ENCODE measurements around the gene BRF1.
"Not testable (repeated sequence)": the region's sequence is repeated elsewhere in the genome, so short reads cannot be mapped to it uniquely, and the experiment has no call there.

BRF1 gene

GRCh38 chr14:105314287-105315200 is 13.7 kb upstream of the BRF1 start, which contains the start of gene PACS2:
Gene PACS2, plus strand, starts transcription at chr14:105314748. Its CDS starts 171 bp downstream, at chr14:105314919.
- DNase-seq: peak; percentile 76

- no peak for DNase-seq
Measured at GRCh38 chr14:105313381-105314286, 12.8 kb upstream of the BRF1 start.

GRCh38 chr14:105312973-105313372 is 12.2 kb upstream of the BRF1 start:
- no peak for DNase-seq

GRCh38 chr14:105311838-105312237 is 11.0 kb upstream of the BRF1 start:
- no peak for DNase-seq

- no peak for DNase-seq
Measured at GRCh38 chr14:105309371-105309770, 8.6 kb upstream of the BRF1 start.

- no peak for DNase-seq
Measured at GRCh38 chr14:105307052-105307727, 6.4 kb upstream of the BRF1 start.

- no peak for DNase-seq
Measured at GRCh38 chr14:105305791-105306190, 5.0 kb upstream of the BRF1 start.

GRCh38 chr14:105305345-105305744 is 4.5 kb upstream of the BRF1 start:
- no peak for DNase-seq

- no peak for DNase-seq
Measured at GRCh38 chr14:105304565-105304964, 3.8 kb upstream of the BRF1 start.

- DNase-seq: no peak
Measured at GRCh38 chr14:105303949-105304348, 3.1 kb upstream of the BRF1 start.

GRCh38 chr14:105301915-105302249 is 1.1 kb upstream of the BRF1 start:
- not testable (repeated sequence) for DNase-seq

GRCh38 chr14:105301103-105301914 is 508 bp upstream of the BRF1 start:
- peak; percentile 99 for DNase-seq

GRCh38 chr14:105299654-105300541 is 903 bp downstream of the BRF1 start:
- DNase-seq: no peak

GRCh38 chr14:105297311-105297710 is 3.5 kb downstream of the BRF1 start:
- DNase-seq: not testable (repeated sequence)

- peak; percentile 81 for DNase-seq
Measured at GRCh38 chr14:105294142-105294597, 6.6 kb downstream of the BRF1 start.

GRCh38 chr14:105292826-105293711 is 7.7 kb downstream of the BRF1 start:
- DNase-seq: peak; percentile 71

- peak; percentile 33 for DNase-seq
Measured at GRCh38 chr14:105290621-105291346, 10.0 kb downstream of the BRF1 start.

GRCh38 chr14:105288936-105289335 is 11.9 kb downstream of the BRF1 start:
- DNase-seq: not testable (repeated sequence)

All from activated CD4-positive, alpha-beta T cell treated with anti-CD3 and anti-CD28 coated beads, Interleukin-2, amount 50 U/mL, for 16 hours (primary cell).